ENCODE results near the gene ANKDD1B.

Gene ANKDD1B

GRCh38 chr5:75616971-75617621 lies 5.8 kb downstream of the ANKDD1B start:
- DNase-seq (ENCODE audit: low spot score): no peak

- no peak for DNase-seq (ENCODE audit: low spot score)
These were observed 6.6 kb downstream of the ANKDD1B start for GRCh38 chr5:75617736-75618352.

GRCh38 chr5:75620184-75620959 lies 9.1 kb downstream of the ANKDD1B start:
- DNase-seq (ENCODE audit: low spot score): no peak

- peak; percentile 93 for DNase-seq (ENCODE audit: low spot score)
These were observed 11.3 kb downstream of the ANKDD1B start for GRCh38 chr5:75622564-75622963.

- DNase-seq (ENCODE audit: low spot score): peak; percentile 21
These were observed 12.6 kb downstream of the ANKDD1B start for GRCh38 chr5:75623846-75624245.

- DNase-seq (ENCODE audit: low spot score): no peak
These were observed 15.7 kb downstream of the ANKDD1B start for GRCh38 chr5:75626959-75627358.

- DNase-seq (ENCODE audit: low spot score): no peak
These were observed 16.5 kb downstream of the ANKDD1B start for GRCh38 chr5:75627801-75628200.

- DNase-seq (ENCODE audit: low spot score): no peak
These were observed 19.6 kb downstream of the ANKDD1B start for GRCh38 chr5:75630875-75631274.

GRCh38 chr5:75632321-75632720 lies 21.1 kb downstream of the ANKDD1B start:
- DNase-seq (ENCODE audit: low spot score): no peak

- DNase-seq (ENCODE audit: low spot score): no peak
These were observed 26.7 kb downstream of the ANKDD1B start for GRCh38 chr5:75637949-75638348.

GRCh38 chr5:75639535-75640311 lies 28.5 kb downstream of the ANKDD1B start:
- DNase-seq (ENCODE audit: low spot score): no peak

- DNase-seq (ENCODE audit: low spot score): no peak
These were observed 29.1 kb downstream of the ANKDD1B start for GRCh38 chr5:75640395-75640794.

- no peak for DNase-seq (ENCODE audit: low spot score)
These were observed 29.6 kb downstream of the ANKDD1B start for GRCh38 chr5:75640826-75641225.

GRCh38 chr5:75648712-75649111 lies 37.5 kb downstream of the ANKDD1B start:
- DNase-seq (ENCODE audit: low spot score): peak; percentile 23

GRCh38 chr5:75651575-75652238 lies 40.5 kb downstream of the ANKDD1B start:
- peak; percentile 7 for DNase-seq (ENCODE audit: low spot score)

GRCh38 chr5:75653521-75653920 lies 42.3 kb downstream of the ANKDD1B start:
- DNase-seq (ENCODE audit: low spot score): no peak

GRCh38 chr5:75654693-75655295 lies 43.5 kb downstream of the ANKDD1B start:
- DNase-seq (ENCODE audit: low spot score): no peak

GRCh38 chr5:75656311-75657003 lies 45.2 kb downstream of the ANKDD1B start:
- no peak for DNase-seq (ENCODE audit: low spot score)

GRCh38 chr5:75659791-75660450 lies 48.7 kb downstream of the ANKDD1B start:
- no peak for DNase-seq (ENCODE audit: low spot score)
